ENCODE measurements around the gene PTPN2. TPM values are rescaled to one million over a fixed set of nuclear protein-coding genes. Genes with fewer than 3 reads are reported as not detected.

The PTPN2 gene
- total RNA-seq, 1 experiment from 2014 or later, result 58.1 TPM

- Mint-ChIP-seq H3K4me1 (ENCODE audit: low read depth, unreplicated experiment) (peaks cover 28% of the 10 kb centered on the region), H3K4me3 (ENCODE audit: low read depth, unreplicated experiment) (no peak overlapping the region), H3K27me3 (ENCODE audit: unreplicated experiment) (no peaks in the 10 kb centered on the region), H3K36me3 (ENCODE audit: insufficient read depth, unreplicated experiment) (peaks cover 5% of the 10 kb centered on the region), H3K9me3 (ENCODE audit: low read depth, unreplicated experiment) (no peaks in the 10 kb centered on the region), H3K27ac (ENCODE audit: unreplicated experiment) (no peak overlapping the region)
- TF ChIP-seq CTCF (IDR thresholded peaks at IDR 0.05; ENCODE audit: unreplicated experiment), result no peak
- CTCF ChIA-PET, result no interaction called here
- no peak for DNase-seq
- intact Hi-C loops (cut with micrococcal nuclease; ENCODE audit: unreplicated experiment), result no loop called here
- no TSS peak for BruUV-seq (replicated peaks)
These were observed 25.0 kb downstream of the PTPN2 start for GRCh38 chr18:12858991-12859390.

- peaks cover 5% of the 10 kb centered on the region for H3K36me3 Mint-ChIP-seq (ENCODE audit: insufficient read depth, unreplicated experiment)
- H3K4me3 Mint-ChIP-seq (ENCODE audit: low read depth, unreplicated experiment), result no peak overlapping the region
- CTCF ChIA-PET, result no interaction called here
- BruUV-seq (replicated peaks), result no TSS peak
- no peak for TF ChIP-seq CTCF (IDR thresholded peaks at IDR 0.05; ENCODE audit: unreplicated experiment)
- no peak overlapping the region for H3K27ac Mint-ChIP-seq (ENCODE audit: unreplicated experiment)
- H3K4me1 Mint-ChIP-seq (ENCODE audit: low read depth, unreplicated experiment), result peaks cover 19% of the 10 kb centered on the region
- H3K27me3 Mint-ChIP-seq (ENCODE audit: unreplicated experiment), result no peaks in the 10 kb centered on the region
- intact Hi-C loops (cut with micrococcal nuclease; ENCODE audit: unreplicated experiment), result no loop called here
- DNase-seq, result no peak
- no peaks in the 10 kb centered on the region for H3K9me3 Mint-ChIP-seq (ENCODE audit: low read depth, unreplicated experiment)
These were observed 26.0 kb downstream of the PTPN2 start for GRCh38 chr18:12857991-12858544.

- Mint-ChIP-seq H3K27me3 (ENCODE audit: unreplicated experiment) (no peaks in the 10 kb centered on the region), H3K9me3 (ENCODE audit: low read depth, unreplicated experiment) (no peaks in the 10 kb centered on the region), H3K36me3 (ENCODE audit: insufficient read depth, unreplicated experiment) (peaks cover 12% of the 10 kb centered on the region), H3K4me3 (ENCODE audit: low read depth, unreplicated experiment) (no peak overlapping the region), H3K27ac (ENCODE audit: unreplicated experiment) (no peak overlapping the region), H3K4me1 (ENCODE audit: low read depth, unreplicated experiment) (peaks cover 18% of the 10 kb centered on the region)
- CTCF ChIA-PET, result no interaction called here
- intact Hi-C loops (cut with micrococcal nuclease; ENCODE audit: unreplicated experiment), result no loop called here
- no peak for DNase-seq
- BruUV-seq (replicated peaks), result no TSS peak
- no peak for TF ChIP-seq CTCF (IDR thresholded peaks at IDR 0.05; ENCODE audit: unreplicated experiment)
These were observed 26.7 kb downstream of the PTPN2 start for GRCh38 chr18:12857215-12857905.

- H3K9me3 Mint-ChIP-seq (ENCODE audit: low read depth, unreplicated experiment), result no peaks in the 10 kb centered on the region
- H3K4me1 Mint-ChIP-seq (ENCODE audit: low read depth, unreplicated experiment), result peaks cover 17% of the 10 kb centered on the region
- intact Hi-C loops (cut with micrococcal nuclease; ENCODE audit: unreplicated experiment), result no loop called here
- no peak for DNase-seq
- CTCF ChIA-PET, result no interaction called here
- no peak overlapping the region for H3K27ac Mint-ChIP-seq (ENCODE audit: unreplicated experiment)
- H3K36me3 Mint-ChIP-seq (ENCODE audit: insufficient read depth, unreplicated experiment), result peaks cover 12% of the 10 kb centered on the region
- no TSS peak for BruUV-seq (replicated peaks)
- no peaks in the 10 kb centered on the region for H3K27me3 Mint-ChIP-seq (ENCODE audit: unreplicated experiment)
- TF ChIP-seq CTCF (IDR thresholded peaks at IDR 0.05; ENCODE audit: unreplicated experiment), result no peak
- no peak overlapping the region for H3K4me3 Mint-ChIP-seq (ENCODE audit: low read depth, unreplicated experiment)
These were observed 28.1 kb downstream of the PTPN2 start for GRCh38 chr18:12855916-12856315.
